Renal cortex interstitium (tissue), 11 donors: ENCODE results near the gene UCKL1. TPM values are rescaled to one million over a fixed set of nuclear protein-coding genes. Genes with fewer than 3 reads are reported as not detected.
A peak's percentile ranks its signal among the peaks of the same experiment; 100 is the strongest.

Source experiments
- DNase-seq, 11 donors: peaks; one replicate each; pipeline ENCODE4 v3.0.0-alpha.2; 2013; ENCODE audit warnings: low read depth in 9 of 11, low spot score in 4 of 11; ENCODE audit errors: extremely low read depth in 1 of 11
- polyA plus RNA-seq, 3 donors: library from polyadenylated mRNA; unstranded; fragments of 120-200 nt; gene quantifications; one replicate each; pipeline ENCODE4 v1.2.1, GENCODE V29; 2013; ENCODE audit not compliant: insufficient read length in 3 of 3

The UCKL1 gene
- polyA plus RNA-seq, 3 donors: 40.0 to 77.6 (median 58.7) TPM

DNA sequence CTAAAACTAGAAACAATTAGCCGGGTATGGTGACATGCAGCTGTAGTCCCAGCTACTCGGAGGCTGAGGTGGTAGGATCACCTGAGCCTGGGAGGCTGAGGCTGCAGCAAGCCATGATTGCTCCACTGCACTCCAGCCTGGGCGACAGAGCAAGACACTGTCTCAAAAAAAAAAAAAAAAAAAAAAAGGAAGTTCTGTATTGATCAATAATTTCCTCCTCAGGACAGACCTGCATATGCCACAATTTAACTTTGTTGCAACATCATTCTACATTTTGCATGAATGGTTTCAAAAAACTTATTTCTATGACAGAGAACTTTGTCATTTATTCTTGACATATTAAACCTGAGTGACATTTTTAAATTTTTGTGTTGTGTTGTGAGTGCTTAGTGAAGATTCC lies 55.8 kb downstream of the UCKL1 start:
- DNase-seq: no peak

DNA sequence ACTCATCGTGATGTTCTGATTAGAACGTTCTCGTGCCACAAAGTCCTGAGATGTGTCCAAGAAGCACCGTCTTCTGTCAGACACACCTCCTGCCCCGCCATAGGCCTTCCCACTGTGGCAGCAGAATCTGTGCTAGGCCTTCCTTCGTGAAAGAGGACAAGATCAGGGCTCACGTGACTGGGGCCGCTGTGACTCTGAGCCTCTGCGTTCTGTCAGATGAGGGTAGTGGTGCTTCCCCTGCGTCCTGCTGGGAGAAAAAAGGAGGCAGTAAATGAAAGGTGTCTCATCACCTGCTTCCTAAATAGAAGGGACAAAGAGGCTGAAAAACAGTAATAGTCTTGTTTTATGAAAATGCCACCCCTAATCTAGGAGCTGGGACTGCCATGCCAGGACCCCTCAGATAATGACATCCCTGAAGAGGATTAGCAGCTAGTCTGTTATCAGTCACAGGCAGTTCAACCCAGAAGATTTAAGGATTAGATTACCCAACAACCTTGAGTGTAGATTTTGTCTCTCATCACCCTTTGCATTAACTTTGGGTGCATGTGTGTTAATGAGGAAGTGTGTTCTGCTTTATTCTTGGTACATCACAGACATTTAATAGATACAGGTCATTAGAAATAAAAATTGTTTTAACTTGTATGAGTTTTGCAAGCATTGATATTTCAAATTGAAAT lies 57.2 kb downstream of the UCKL1 start:
- no peak for DNase-seq

DNA sequence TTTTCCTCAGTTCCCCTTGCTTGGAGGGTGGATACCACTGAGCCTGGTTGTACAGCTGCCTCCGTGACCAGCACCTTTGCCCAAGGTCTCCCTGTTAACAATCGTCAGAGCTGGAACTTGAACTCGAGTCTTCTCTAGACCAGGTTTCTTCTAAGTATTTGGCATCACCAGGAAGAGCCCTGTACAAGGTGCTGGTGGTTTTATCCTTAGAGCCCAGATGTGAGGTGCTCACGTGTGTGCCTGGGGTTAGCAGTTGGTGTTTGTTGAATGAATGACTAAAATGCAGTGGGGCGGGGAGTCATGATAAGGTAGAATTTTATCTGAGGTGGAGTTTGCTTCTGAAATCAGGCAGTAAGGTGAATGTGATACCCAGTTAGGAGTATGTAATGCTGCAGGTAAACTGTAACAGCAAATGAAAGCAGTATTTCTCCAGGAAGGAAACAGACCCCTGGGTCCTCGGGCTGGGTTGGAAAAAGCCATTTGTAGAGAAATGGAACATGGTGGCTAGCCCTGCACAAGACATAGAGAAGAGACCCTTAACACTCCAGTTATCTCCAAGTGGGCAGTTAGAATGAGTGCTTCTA lies 58.1 kb downstream of the UCKL1 start:
- no peak for DNase-seq

DNA sequence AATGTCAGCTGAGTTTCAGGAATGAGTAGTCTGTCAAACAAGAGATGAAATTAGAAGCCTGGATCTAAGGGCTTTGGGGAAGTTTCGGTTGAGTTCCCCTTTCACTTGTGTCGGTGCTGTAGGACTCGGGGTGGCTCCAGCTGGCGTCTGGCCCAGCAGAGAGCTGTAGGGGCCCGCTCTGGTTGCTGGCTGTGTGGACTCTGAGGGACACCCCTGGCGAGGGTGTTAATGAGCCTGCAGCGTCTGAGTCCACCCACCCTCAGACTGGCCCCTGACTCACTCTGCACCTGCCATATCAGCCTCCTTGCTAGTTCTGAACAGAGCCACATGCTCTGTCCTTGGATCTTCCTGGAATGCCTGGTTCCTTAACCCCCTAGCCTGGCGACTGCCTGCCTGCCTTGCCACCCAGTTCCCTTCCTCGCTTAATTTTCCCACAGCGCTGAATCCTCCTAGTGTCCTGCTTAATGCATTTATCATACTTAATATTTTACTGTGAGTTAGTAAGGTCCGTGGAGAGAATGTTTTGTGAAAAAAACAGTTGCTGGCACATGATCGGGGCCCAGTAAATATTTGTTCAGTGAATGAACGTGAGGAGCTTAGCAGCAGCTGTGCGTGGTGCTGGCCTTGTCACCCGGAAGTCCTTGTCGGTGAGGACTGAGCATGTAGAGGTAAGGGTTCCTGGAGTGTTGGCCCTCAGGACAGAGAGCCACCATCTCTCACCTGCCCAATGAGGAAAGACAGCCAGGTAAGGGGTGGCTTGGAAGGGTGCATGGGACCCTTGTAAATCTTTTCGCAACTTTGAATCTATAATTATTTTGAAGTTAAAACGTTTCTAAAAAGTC lies 59.7 kb downstream of the UCKL1 start:
- DNase-seq: no peak

DNA sequence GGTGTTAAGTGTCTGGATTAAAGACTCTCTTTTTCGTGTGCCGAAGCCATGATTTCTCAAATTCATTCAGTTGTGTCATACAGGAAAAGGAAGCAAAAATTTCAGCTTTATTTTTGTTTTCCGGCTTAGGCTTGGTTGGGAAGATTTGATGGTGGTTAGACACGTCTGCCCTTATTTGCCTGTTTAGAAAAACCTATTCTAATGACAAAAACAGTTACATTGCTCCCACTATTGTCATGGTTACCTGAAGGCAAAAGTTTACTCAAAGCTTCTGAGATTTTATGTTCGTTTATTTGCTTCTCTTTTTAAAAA lies 60.3 kb downstream of the UCKL1 start:
- DNase-seq: no peak

DNA sequence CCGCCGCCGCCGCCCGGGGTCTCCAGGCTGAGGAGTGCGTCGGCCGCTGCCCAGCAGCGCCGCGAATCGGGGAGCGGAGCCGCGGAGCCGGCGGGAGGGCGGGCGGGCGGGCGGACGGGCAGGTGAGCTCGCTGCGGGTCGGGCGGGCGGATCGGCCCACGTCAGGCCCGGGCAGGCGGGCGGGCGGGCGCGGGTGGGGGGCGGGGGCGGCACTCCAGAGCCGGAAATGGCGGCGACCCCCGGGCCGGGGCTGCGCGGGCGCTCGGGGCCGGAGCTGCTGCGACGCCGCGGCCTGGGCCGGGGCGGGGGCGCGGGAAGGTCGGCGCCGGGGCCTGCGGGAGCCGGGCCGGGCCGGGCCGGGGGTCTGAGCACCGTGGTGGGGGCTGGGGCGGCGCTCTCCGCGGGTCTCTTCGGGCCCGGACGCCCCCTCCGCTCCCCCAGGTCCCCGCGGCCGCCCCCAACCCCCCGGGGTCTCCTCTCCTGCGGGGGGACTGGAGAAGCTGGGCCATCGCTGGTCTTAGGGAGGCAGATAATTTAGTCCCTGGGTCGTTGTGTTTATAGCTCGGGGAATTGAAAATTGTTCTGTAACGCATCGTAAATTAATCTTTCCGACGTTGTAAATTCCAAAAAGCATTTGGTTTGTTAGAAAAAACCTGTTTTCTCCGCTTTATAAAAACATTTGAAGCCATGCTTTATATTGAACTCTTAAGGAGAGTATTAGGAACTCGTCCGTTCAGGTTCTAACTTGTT lies 60.8 kb downstream of the UCKL1 start:
- DNase-seq: peak in 2 of 11 donors; percentile 7 to 21

DNA sequence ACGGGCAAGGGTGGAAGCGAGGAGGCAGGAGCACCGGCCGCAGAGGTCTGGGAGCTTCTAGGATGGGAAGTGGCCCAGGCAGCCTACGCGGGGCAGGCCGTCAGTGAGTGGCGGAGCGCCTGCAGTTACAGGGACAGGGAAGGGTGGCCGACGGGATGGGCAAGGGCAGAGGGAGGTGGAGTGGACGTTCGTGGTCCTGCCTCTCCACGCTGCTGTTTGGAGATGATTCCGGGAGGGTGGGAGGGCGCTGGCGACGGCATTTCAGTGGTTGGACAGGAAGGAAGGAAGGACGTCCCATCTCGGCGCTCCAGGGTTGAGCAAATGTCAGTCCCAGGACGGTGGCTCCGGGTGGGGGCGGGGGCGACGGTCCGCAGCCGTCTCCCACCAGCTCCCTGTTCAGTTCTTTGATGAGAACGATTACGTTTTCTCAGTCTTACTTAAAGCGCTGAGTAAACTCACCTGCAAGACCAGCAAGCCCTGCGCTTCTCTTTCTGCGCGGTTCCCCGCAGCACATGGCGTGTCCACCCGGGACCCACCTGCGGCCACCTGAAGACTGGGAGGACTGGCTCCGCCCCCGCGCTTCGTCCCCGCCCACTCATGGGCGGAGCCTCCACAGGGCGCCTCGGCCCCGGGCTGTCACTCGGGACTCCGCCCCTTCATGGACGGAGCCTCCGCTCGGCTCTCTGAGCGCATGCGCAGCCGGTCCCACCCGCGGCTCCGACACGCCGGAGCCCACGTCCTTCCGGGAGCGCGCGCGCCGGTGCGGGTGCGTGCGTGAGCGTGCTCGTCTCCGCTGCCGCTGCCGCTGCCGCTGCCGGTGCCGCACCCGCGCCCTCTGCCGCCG lies 61.6 kb downstream of the UCKL1 start, which contains the start of gene DNAJC5:
TSS of gene DNAJC5 (plus strand) at position 769 of the 844 bp plus-strand sequence. CDS start 33,220 bp downstream, outside the sequence.
- peak; percentile 80 to 92 (median 86) for DNase-seq

DNA sequence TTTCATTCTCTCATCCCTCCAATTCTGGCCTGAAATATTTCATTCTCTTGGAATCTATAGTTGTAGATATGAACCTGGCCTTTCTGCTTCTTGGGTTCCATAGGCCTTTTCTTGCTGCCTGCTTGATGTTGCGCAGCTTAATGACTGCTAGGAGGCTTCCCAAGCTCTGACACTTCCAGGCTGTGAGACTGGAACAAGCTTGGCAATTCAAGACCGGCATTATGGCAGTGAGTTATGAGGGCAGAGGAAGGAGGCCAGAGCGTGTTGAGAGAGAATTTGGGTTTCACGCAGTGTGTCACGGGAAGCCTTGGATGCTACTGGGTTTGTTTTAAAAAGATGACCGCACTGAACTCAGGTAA lies 62.2 kb downstream of the UCKL1 start:
- no peak for DNase-seq

DNA sequence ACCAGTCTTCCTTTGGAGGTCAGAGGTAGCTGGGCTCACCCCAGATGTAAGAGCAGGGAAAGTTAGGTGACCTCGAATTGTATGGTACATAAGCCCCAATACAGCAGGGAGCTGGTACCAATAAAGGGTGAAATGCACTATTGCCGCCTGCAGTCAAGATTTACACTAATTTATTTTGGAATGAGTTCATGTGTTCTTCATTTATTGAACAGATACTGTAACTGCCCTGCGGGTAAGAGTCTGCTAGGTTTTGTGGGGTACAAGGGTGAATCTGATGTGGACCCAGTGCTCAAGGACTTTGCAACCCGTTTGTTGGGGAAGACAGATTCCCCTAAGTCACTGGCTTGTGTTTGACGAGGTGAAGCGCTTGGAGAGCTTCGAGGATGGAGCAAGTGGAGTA lies 63.8 kb downstream of the UCKL1 start:
- DNase-seq: no peak

DNA sequence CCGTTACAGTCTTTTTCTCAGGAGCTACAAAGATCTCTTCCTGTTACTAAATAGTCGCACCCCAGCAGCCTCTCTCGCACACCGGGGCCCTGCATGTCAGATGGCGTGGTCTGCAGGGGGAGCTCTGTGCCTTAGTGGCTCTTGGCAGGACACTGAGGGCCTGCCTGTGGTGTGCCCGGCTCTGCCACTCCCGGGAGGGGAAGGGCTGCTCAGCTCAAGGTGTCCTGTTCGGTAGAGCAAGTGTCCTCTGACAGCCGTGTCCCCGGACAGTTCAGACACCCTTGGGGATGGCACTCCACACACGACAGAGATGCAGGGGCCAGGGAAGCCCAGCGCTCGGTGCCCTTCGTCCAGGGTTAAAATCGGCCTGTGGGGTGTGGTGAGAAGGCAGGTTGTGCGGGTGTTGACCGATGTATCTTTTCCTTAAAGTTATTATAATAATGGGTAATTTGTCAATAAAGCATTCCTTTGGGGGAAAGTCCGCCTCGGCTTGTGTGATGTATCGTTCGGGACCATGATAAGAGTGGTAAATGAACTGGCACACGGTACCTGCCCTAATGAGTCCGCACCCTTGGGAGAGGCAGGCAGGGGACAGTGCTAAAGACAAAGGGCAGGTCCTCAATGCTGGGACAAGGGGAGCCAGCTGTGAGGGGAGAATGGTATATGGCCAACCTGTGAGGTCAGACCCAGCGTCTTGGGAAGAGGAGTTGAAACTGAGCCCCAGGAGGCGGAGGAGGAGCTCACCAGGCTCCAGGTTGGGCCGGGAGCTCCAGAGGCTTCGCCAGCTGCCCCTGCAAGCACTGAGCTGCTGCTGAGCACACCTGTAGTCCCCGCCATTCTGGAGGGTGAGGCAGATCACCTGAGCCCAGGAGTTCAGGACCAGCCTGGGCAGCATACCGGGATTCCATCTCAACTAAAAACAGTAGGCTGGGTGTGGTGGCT lies 64.9 kb downstream of the UCKL1 start:
- no peak for DNase-seq

DNA sequence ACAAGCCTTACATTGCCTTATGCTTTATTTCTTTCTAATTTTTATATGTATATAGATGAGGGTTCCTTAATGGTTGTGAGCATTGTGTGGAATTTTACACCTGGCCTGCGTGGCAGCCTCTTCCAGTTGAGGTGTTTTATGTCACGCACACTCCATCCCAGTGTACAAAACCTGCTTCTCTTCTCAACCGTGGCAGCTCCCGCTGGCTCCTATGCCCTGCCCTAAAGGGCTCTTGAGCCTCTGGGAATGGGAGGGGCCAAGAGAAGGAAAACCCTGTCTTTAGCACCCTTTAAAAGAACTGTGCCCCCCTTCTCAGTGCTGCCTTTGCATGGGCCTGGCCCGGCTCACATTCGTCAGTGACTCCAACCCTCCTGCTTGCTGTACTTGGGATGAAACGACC lies 65.6 kb downstream of the UCKL1 start:
- DNase-seq: no peak

DNA sequence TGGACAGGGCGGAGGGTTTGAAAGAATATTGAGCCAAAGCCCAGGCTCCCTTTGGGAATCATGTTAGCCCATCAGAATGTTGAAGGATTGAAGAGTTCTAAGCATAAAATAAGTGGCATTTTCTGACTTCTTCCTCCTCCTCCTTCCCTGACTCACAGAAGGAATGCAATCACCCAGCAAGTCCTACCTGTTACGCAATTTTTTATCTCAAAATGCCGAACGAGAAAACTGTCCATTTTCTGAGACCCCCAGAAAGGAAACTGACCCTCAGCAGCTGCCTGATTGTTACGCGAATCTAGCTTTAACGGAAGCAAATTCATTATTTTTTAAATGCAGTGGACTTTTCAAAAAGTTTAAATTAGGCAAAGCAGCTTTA lies 66.0 kb downstream of the UCKL1 start:
- no peak for DNase-seq

Other genes starting within 250 kb of the UCKL1 start
- 10 to 100 TPM; 28.3 to 37.0 (median 36.2) TPM for gene ARFRP1, start 248.4 kb downstream of the UCKL1 start, polyA plus RNA-seq
- 10 to 100 TPM; 11.7 to 25.3 (median 20.8) TPM for gene ZGPAT, start 248.4 kb downstream of the UCKL1 start, polyA plus RNA-seq
- 10 to 100 TPM in 2 of 3 donors, 1 to 10 TPM in 1; 3.1 to 14.2 (median 10.7) TPM for gene LIME1, start 219.8 kb downstream of the UCKL1 start, polyA plus RNA-seq
- 100 to 1,000 TPM in 2 of 3 donors, 10 to 100 TPM in 1; 65.7 to 124 (median 123) TPM for gene SLC2A4RG, start 216.6 kb downstream of the UCKL1 start, polyA plus RNA-seq
- gene ZBTB46, start 125.2 kb downstream of the UCKL1 start, polyA plus RNA-seq: 10 to 100 TPM; 15.5 to 20.0 (median 19.2) TPM
- gene ABHD16B, start 94.9 kb downstream of the UCKL1 start, polyA plus RNA-seq: not detected
- gene TPD52L2, start 91.1 kb downstream of the UCKL1 start, polyA plus RNA-seq: 100 to 1,000 TPM in 1 of 3 donors, 10 to 100 TPM in 2; 79.9 to 102 (median 90.5) TPM
- gene DNAJC5, start 61.3 kb downstream of the UCKL1 start, polyA plus RNA-seq: 10 to 100 TPM; 26.2 to 33.0 (median 31.4) TPM
- 10 to 100 TPM; 23.7 to 33.5 (median 29.5) TPM for gene ZNF512B, start 13.5 kb upstream of the UCKL1 start, polyA plus RNA-seq
- gene SAMD10, start 23.2 kb upstream of the UCKL1 start, polyA plus RNA-seq: 1 to 10 TPM; 5.8 to 9.9 (median 9.3) TPM
- gene PRPF6, start 24.7 kb upstream of the UCKL1 start, polyA plus RNA-seq: 10 to 100 TPM; 81.8 to 95.2 (median 87.4) TPM
- gene C20orf204, start 79.8 kb upstream of the UCKL1 start, polyA plus RNA-seq: 1 to 10 TPM in 2 of 3 donors, under 1 TPM in 1; 0.56 to 1.1 (median 1.0) TPM
- 10 to 100 TPM in 2 of 3 donors, 1 to 10 TPM in 1; 5.5 to 12.1 (median 12.1) TPM for gene SOX18, start 93.2 kb upstream of the UCKL1 start, polyA plus RNA-seq
- gene TCEA2, start 106.8 kb upstream of the UCKL1 start, polyA plus RNA-seq: 10 to 100 TPM; 72.5 to 93.9 (median 89.4) TPM
- 1 to 10 TPM; 4.5 to 7.1 (median 5.7) TPM for gene RGS19, start 123.1 kb upstream of the UCKL1 start, polyA plus RNA-seq
- gene OPRL1, start 123.7 kb upstream of the UCKL1 start, polyA plus RNA-seq: 1 to 10 TPM in 2 of 3 donors, under 1 TPM in 1; 0.65 to 1.3 (median 1.2) TPM
- gene LKAAEAR1, start 128.0 kb upstream of the UCKL1 start, polyA plus RNA-seq: under 1 TPM in 1 of 3 donors, not detected in 2; 0.40 TPM
- not detected for gene NPBWR2, start 151.1 kb upstream of the UCKL1 start, polyA plus RNA-seq
- under 1 TPM; 0.42 to 0.68 (median 0.55) TPM for gene MYT1, start 208.0 kb upstream of the UCKL1 start, polyA plus RNA-seq